ENCODE data around the gene KCMF1.

KCMF1 gene

DNA sequence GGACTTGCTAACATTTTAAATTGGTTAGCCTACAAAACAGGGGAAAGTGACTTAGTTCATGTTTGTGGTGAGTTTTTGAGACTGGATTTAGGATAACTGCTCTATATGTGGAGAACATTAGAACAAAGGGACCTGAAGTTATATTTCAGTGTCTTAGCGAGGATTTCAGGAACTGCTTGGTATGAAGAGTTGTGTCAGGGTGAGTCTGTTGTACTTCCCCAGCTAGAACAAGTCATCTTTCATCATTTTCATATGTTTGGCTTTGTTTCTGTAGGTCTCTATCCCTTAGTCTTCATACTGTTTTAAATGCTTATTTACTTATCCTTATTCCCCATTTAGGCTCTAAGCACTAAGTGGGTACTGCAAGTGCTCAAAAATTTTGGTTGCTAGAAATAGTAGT, 41.9 kb downstream of the KCMF1 start:
- no peak for DNase-seq (ENCODE audit: low read depth, low spot score)
- no peak overlapping the region for H3K4me3 ChIP-seq (ENCODE audit: low read length)

- H3K4me3 ChIP-seq (ENCODE audit: low read length) = no peak overlapping the region
- no peak for DNase-seq (ENCODE audit: low read depth, low spot score)
Measured at GRCh38 chr2:85015653-85016360, 44.8 kb downstream of the KCMF1 start.

- H3K4me3 ChIP-seq (ENCODE audit: low read length) = no peak overlapping the region
- DNase-seq (ENCODE audit: low read depth, low spot score) = no peak
Measured at GRCh38 chr2:85016446-85016845, 45.5 kb downstream of the KCMF1 start.

DNA sequence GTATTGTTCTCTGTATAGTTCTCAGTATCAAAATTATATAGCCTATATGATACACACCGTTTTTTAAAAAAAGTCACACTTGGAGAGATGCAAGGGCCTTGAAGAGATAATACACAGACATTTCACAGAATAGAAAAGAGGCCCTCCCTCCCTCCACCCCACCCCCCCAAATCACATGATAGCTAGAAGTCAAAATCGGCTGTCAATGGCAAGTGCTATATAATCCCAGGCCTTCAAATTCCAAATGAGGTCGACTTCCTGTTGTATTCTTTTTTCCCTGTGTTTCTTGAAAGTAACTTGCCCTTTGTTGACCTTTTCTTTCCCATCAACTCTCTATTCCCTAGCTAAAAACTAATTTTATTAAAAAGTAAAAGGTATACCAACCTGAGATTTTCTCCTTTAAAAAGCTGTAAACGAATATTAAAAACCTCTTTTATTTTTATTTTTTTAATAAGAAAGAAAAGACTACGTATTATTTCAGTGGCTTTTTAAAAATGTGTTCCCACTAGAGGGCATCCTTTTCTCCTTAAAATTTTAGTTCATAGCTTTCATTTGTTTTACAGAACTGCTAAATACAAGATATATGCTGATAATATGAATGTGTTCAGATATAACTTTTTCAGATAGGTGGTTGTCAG, 46.6 kb downstream of the KCMF1 start:
- no peak for DNase-seq (ENCODE audit: low read depth, low spot score)
- H3K4me3 ChIP-seq (ENCODE audit: low read length) = no peak overlapping the region

GRCh38 chr2:85018049-85018447, 47.1 kb downstream of the KCMF1 start:
- DNase-seq (ENCODE audit: low read depth, low spot score) = no peak

DNA sequence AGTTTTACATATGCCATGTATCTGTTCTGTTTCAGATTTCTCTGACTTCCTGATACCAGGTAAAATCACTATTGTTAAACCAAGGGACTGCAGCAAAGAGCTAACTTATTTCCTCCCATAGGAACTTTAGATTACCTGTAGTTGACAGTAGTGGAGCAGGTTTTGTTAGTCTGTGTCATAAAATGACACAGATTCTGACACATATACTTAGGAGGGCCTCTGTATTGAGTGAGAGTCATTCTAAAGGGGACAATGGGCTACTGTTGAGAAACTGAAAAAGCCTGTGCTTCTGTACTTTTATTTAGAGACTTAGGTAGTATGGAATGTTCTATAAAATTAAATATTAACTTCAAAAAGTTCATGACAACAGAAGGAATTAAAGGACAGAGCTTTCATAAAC, 48.2 kb downstream of the KCMF1 start:
- no peak overlapping the region for H3K4me3 ChIP-seq (ENCODE audit: low read length)

More at GRCh38 chr2:85018049-85018447, 47.1 kb downstream of the KCMF1 start:
- no peak overlapping the region for H3K4me3 ChIP-seq (ENCODE audit: low read length)

DNA sequence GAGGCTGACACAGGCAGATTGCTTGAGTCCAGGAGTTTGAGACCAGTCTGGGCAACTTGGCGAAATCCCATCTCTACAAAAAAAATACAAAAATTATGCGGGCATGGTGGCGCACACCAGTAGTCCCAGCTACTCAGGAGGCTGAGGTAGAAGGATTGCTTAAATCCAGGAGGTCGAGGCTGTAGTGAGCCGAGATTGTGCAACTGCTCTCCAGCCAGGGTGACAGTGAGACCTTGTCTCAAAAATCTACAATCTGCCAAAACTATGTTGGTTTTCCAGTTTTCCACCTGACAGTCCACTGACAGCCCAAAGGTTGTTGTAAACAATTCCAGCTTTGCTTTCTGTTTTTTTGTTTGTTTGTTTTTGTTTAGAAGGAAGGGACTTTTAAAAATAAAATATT, 51.3 kb downstream of the KCMF1 start:
- DNase-seq (ENCODE audit: low read depth, low spot score) = no peak

More for the DNA sequence above, 48.2 kb downstream of the KCMF1 start:
- no peak for DNase-seq (ENCODE audit: low read depth, low spot score)

GRCh38 chr2:85024372-85025047, 53.5 kb downstream of the KCMF1 start:
- no peak for DNase-seq (ENCODE audit: low read depth, low spot score)
- no peak overlapping the region for H3K4me3 ChIP-seq (ENCODE audit: low read length)

More for the DNA sequence above, 51.3 kb downstream of the KCMF1 start:
- H3K4me3 ChIP-seq (ENCODE audit: low read length) = no peak overlapping the region

DNA sequence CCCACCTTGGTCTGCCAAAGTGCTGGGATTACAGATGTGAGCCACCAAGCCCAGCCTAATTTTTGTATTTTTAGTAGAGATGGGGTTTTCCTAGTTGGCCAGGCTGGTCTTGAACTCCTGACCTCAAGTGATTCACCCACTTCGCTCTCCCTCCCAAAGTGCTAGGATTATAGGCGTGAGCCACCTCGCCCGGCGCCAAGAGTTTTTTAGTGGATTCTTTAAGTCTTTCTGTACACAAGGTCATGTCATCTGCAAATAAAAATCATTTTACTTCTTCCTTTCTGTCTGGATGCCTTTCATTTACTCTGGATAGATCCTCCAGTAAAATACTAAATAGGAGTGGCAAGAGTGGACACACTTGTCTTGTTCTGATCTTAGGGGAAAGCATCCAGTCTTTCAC, 61.7 kb downstream of the KCMF1 start:
- DNase-seq (ENCODE audit: low read depth, low spot score) = no peak
- no peak overlapping the region for H3K4me3 ChIP-seq (ENCODE audit: low read length)

GRCh38 chr2:85033388-85033787, 62.4 kb downstream of the KCMF1 start:
- DNase-seq (ENCODE audit: low read depth, low spot score) = no peak
- H3K4me3 ChIP-seq (ENCODE audit: low read length) = no peak overlapping the region

DNA sequence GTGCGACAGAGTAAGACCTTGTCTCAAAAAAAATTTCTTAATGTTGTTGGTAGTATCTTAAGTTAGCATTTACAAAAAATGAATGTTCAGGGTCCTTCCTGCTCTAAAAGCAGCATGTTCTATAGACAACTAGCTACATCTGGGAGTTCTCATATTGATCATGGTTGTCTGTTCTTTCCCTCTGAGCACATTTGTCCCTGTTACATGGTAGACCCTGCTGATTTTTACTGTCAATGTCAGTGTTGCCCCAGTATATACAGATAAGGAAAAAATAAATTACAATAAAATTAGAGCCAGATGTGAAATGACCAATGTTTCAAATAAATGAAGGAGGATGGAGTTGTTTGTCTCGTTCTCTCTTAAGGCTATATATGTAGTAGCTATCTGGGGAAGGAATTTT, 63.2 kb downstream of the KCMF1 start:
- no peak overlapping the region for H3K4me3 ChIP-seq (ENCODE audit: low read length)
- DNase-seq (ENCODE audit: low read depth, low spot score) = no peak

DNA sequence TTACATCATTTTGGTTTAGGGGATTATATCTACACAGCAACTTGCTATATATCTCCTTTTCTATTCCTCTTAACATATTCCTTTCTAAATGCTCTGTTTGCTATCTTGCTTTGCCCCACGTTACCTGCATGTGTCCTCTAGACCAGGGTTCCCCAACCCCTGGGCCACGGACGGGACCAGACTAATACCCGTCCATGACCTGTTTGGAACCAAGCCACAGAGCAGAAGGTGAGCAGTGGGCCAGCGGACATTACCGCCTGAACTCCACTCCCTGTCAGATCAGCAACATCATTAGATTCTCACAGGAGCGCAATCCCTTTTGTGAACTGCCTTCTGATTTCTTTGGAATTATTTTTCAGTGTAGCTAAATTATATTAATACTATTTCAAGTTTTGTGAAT, 66.7 kb downstream of the KCMF1 start:
- no peak for DNase-seq (ENCODE audit: low read depth, low spot score)
- H3K4me3 ChIP-seq (ENCODE audit: low read length) = no peak overlapping the region

DNA sequence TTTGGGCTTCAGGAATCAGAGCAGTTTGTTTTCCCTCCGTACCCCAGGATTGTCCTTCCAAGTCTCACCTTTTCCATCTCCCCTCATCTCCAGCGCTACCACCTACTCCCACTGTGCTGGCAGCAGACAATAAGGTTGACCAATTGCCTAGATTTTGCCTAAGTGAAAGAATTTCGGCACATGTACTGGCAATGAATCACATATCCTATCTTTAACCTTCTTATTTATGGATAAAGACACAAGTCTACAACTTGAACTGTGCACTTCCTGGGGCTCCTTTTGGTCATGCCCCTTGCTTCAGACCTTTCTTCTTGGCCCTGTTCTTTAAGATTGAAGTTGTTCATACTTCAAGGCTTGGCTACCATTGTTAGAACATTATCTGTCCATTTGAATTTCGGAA, 71.4 kb downstream of the KCMF1 start:
- no peak overlapping the region for H3K4me3 ChIP-seq (ENCODE audit: low read length)
- no peak for DNase-seq (ENCODE audit: low read depth, low spot score)

DNA sequence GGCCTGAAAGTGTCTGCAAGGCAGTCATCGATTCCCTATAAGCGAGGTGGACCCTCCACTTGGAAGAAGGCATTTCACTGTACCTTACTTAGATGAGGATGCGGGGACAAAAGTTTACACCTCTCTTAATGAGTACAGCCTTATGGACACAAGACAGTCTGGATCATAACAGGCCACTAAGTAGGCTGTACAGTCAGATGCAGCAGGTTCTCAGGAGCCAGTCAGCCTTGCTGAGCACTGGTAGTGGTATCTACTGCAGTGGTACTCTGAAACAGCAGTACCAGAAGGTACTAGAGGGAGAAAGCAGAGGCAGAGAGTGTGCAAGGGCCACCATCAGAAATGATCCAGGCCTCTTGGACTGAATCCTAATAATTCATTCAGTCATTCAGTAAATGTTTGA, 77.6 kb downstream of the KCMF1 start:
- H3K4me3 ChIP-seq (ENCODE audit: low read length) = no peak overlapping the region
- DNase-seq (ENCODE audit: low read depth, low spot score) = no peak

DNA sequence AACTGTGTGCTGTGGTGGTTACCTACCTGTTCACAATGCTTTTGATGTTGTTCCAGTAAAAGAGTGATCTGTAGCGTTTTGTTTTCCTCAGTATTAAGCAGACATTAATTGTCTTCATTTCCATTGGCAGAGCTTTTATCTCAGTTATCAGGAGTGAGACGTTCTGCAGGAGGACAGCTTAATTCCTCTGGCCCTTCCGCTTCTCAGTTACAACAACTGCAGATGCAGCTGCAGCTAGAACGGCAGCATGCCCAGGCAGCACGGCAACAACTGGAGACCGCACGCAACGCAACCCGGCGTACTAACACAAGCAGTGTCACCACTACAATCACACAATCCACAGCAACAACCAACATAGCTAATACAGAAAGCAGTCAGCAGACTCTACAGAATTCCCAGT, 78.3 kb downstream of the KCMF1 start:
- no peak overlapping the region for H3K4me3 ChIP-seq (ENCODE audit: low read length)
- DNase-seq (ENCODE audit: low read depth, low spot score) = no peak

DNA sequence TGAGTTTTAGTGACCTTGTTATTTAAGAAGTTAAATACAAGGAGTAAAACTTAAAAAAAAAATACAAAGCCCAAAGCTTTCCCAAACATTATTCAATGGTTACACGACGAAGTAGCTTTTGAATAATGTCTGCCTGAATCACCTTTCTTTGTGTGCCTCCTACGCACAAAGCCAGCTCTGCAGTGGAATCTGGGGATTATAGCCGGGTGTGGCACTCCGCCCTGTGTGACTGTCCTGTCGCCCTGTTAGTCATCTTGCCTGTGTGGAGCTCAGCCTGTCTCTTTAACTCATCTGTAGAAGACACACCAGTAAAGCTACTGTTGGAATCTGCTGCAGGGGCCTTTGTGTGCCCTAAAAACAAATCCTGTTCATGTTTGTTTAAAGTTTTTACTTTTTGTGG, 82.8 kb downstream of the KCMF1 start:
- no peak overlapping the region for H3K4me3 ChIP-seq (ENCODE audit: low read length)
- DNase-seq (ENCODE audit: low read depth, low spot score) = no peak

GRCh38 chr2:85057226-85057962, 86.4 kb downstream of the KCMF1 start:
- no peak overlapping the region for H3K4me3 ChIP-seq (ENCODE audit: low read length)

DNA sequence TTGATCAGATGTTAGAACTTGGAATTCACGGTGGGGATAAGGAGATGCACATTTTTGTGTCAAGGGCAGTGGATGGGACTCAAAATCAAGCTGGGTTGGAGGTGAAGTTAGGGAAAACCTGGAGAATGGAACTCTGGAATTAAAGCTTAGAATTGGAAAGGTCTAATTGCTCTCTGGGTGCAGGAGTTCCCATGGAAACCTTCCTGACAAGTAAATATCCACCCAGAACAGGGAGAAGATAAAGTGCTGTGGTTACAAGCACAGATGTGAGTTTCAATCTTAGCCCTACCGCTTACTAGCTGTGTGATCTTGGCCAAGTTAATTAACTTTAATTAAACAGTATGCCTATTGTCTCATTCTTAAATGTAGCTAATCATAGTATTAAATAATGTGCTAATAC, 90.9 kb downstream of the KCMF1 start:
- DNase-seq (ENCODE audit: low read depth, low spot score) = no peak

More at GRCh38 chr2:85057226-85057962, 86.4 kb downstream of the KCMF1 start:
- DNase-seq (ENCODE audit: low read depth, low spot score) = peak; percentile 75

GRCh38 chr2:85062565-85062964, 91.6 kb downstream of the KCMF1 start:
- no peak for DNase-seq (ENCODE audit: low read depth, low spot score)

More for the DNA sequence above, 90.9 kb downstream of the KCMF1 start:
- H3K4me3 ChIP-seq (ENCODE audit: low read length) = no peak overlapping the region

More at GRCh38 chr2:85062565-85062964, 91.6 kb downstream of the KCMF1 start:
- no peak overlapping the region for H3K4me3 ChIP-seq (ENCODE audit: low read length)
